NCI-H2171 (cell line): ENCODE data around the gene LGI4.
"Not testable (repeated sequence)": the region's sequence is repeated elsewhere in the genome, so short reads cannot be mapped to it uniquely, and the experiment has no call there.

Source experiments
- DNase-seq: peaks from one replicate; lab custom pipeline; 2025; lab: John Stamatoyannopoulos, UW

The LGI4 gene

DNA sequence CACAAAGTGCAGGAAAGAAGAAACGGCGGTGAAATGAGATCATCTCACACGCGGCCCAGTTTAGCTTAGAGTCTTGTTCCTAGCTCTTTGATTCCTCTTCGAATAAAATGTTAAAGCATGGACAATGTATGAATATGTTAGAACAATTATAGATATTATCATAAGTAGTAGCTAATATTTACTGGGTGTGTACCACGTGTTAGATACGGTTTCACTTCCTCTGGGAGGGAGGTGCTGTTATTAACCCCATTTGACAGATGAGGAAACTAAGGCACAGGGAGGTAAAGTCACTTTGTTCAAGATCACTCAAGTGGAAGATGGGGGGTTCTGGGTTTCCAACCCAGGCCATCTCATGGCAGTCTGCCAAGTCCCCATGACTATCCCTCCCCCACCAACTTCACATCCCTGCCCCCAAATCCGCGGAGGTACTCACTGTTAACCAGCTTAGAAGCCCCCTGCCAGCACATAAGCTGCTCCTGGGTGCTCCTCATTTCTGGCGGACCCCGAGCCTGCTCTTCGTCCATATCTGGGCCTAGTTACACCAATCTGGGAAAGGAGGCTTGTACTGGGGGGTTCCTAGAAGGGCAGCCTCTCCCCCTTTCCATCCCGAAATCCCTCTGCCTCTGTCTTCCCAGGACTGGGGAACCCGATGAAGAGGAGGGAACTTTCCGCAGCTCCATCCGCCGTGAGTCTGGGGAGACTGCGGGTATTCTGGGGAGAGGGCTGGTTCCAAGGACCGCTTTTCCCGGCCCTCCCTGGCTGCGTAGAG lies 7.2 kb upstream of the LGI4 start:
- no peak for DNase-seq

- DNase-seq, result peak; percentile 88
Measured at GRCh38 chr19:35140962-35141836, 6.3 kb upstream of the LGI4 start.

DNA sequence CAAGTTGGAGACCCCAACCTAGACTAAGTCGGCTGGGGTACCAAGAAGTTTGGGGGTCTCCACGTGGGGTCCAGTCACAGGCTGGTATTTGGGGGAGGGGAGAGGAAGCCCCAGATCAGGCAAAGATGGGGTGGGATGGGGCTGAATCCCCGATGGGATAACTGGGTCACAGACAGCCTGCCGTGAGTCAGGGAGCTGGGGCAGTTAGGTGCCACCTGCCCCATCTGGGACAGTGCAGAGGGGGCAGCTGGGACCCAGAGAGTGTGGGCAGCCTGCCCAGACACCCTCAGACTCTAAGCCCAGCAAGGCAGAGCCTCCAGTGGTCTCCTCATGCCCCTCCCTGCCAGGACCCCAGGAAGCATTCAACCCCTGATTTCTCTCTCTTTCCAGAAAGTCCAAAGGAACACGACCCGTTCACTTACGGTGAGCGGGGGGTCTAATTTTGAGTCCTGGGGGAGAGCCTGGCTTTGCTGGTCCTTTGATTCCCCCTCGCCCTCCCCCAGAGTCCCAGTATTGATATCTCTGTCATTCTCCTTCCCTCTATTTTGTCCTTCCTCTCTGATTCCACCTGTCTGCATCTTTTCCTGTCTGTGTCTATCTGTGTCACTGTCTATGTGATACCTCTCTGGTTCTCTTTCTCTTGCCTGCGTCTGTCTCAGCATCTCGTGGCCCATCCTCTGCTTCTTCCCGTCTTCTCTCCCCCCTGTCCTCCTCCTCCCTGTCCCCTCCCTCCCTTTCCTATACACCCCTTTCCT lies 5.5 kb upstream of the LGI4 start:
- no peak for DNase-seq

- no peak for DNase-seq
Measured at GRCh38 chr19:35138305-35138892, 3.5 kb upstream of the LGI4 start, which contains the start of gene FXYD1. Gene FXYD1, plus strand, starts transcription at chr19:35138824. Its CDS starts 1,256 bp downstream, at chr19:35140080.

DNA sequence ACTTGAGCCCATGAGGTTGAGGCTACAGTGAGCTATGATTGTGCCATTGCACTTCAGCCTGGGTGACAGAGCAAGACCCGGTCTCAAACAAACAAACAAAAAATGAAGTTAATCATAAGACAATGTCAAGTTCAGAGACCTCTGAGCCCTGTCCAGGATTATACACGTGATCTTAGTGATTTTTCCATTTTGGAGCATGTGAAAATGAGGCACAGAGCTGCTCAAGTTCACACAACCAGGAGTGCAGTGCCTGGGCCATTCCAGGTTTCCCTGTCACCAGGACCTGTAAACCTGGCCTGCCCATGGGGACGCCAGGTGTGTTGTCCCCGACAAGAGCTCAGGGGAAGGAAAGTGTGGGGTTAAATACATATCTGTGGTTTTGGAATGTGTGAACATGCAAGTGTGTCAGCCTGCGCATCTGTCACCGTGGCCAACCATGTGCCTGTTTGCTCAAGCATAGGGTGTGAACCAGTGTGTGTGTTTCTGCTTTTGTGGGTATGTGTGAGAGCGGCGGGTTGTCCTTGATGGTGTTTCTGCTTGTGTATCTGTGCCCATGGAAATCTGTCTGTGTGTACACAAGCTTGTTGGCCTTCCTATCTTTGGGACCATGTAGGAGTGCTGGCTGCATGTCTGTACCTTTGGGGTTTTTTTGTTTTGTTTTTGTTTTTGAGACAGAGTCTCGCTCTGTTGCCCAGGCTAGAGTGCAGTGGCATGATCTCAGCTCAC lies 2.3 kb upstream of the LGI4 start:
- DNase-seq, result no peak

DNA sequence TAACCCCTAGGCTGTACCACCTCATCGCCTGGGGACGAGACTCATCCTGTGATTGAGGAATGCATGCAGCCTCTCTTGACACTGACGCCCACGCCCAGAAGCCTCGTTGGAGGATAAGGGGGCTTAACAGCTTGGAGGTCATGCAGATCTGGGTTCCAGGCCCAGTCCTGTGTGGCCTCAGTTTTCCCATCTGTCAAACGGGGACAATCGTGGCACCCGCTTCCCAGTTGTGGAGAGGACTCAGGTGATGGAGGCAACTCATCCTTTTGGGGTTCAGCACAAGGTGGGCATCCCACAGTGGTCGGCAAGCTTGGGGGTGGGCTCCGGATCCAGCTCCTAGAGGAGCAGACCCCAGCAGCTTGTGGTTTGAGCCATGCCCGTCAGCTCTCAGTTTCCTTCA lies 1.4 kb upstream of the LGI4 start:
- no peak for DNase-seq

DNA sequence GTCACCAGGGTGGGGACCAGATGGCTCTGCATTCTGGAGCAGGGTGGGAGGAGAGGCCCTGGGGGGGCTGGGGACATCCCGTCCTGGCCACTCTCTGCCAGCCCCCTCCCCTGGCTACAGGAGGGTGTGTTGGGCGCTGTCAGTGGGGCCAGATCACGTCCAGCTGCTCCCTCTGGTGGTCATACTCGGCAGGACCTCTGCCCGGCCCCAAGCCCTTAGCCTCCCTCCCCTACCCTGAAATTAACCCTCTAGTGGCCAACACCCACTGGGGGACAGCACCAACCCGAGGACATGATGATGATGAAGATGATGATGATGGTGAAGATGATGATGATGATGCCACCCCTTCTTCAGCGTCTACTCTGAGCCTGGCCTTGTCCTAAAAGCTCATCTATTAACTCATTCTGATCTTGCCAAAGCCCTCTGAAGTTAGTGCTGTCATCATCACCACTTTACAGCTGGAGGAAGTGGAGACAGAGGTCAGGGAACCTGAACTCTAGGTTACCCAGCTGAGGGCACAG lies 590 bp upstream of the LGI4 start:
- DNase-seq, result peak; percentile 46

DNA sequence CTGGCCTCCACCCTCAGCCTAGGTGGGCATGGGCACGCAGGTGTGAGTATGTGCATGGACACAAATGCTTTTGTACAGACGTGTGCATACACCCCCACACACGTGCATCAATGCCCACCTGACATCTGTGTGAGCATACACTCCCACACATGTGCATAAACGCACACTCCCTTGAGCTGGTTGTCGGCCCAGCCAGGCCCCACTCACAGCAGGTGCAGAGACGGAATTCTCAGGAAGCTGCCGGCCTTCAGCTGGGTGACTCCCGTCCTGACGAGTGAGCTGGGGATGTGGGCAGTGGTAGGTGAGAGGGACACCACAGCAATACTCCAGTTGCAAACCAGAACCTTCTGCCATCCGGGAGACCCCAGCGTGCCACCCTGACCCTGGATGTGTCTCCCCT lies 1.0 kb downstream of the LGI4 start:
- DNase-seq, result no peak

GRCh38 chr19:35132254-35132653 lies 2.6 kb downstream of the LGI4 start:
- DNase-seq, result no peak

GRCh38 chr19:35130761-35131720 lies 3.8 kb downstream of the LGI4 start:
- no peak for DNase-seq

- not testable (repeated sequence) for DNase-seq
Measured at GRCh38 chr19:35129724-35130274, 5.1 kb downstream of the LGI4 start.

DNA sequence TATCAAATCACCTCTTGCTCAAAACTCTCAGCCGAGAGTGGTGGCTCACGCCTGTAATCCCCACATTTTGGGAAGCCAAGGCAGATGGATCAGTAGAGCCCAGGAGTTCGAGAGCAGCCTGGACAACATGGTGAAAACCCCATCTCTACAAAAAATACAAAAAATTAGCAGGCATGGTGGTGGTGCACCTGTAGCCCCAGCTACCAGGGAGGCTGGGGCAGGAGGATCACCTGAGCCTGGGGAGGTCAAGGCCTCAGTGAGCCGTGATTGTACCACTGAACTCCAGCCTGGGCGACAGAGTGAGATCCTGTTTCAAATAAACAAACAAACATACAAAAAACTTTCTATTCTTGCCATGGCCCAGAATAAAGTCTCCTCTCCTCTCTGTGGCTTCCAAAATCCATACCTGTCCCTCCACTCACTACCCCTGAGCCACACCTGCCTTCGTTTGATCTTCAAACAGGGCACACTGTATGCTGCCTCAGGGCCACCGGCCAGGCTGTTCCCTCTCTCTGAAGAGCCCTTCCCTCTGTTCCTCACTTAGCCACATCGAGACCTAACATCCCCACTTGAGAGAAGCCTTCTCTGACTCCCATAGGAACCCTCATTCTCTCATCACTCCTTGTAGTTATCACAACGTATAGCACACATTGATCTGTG lies 6.3 kb downstream of the LGI4 start:
- DNase-seq, result no peak

DNA sequence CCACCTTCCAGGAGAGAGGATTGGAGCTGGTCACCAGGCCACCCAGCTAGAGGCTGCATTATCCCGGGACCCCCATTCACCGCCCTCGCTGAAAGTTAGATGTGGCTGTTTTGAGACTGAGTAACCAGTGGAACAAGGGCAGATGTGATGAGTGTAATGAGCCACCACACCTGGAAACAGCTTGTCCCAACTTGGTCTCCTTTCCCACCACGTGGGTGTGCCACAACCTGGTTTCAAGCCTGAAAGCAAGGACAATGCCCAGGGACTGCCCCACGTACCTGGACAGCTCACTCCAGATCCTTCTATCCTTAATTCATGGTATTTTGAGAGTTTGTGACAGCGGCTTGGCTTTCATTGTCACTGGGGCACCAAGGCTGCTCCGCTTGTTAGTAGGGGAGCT lies 7.0 kb downstream of the LGI4 start:
- DNase-seq, result no peak

DNA sequence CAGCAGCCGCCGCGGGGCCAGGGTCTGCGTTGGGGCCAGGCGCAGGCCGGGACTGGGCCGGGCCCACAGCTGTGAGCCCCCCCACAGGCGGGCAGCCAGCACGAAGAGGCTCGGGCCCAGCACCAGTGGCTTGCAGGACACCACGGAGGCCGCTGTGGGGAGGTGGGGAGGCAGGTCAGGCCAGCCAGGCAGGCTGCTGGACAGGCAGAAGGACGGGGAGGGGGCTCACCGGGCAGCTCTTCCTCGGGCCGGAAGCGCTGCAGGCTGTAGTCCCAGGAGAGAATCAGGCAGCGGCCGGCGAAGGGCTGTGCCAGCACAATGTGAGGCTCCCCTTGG lies 8.3 kb downstream of the LGI4 start:
- no peak for DNase-seq

- no peak for DNase-seq
Measured at GRCh38 chr19:35125749-35126623, 8.9 kb downstream of the LGI4 start.

GRCh38 chr19:35125270-35125717 lies 9.6 kb downstream of the LGI4 start:
- DNase-seq, result no peak

DNA sequence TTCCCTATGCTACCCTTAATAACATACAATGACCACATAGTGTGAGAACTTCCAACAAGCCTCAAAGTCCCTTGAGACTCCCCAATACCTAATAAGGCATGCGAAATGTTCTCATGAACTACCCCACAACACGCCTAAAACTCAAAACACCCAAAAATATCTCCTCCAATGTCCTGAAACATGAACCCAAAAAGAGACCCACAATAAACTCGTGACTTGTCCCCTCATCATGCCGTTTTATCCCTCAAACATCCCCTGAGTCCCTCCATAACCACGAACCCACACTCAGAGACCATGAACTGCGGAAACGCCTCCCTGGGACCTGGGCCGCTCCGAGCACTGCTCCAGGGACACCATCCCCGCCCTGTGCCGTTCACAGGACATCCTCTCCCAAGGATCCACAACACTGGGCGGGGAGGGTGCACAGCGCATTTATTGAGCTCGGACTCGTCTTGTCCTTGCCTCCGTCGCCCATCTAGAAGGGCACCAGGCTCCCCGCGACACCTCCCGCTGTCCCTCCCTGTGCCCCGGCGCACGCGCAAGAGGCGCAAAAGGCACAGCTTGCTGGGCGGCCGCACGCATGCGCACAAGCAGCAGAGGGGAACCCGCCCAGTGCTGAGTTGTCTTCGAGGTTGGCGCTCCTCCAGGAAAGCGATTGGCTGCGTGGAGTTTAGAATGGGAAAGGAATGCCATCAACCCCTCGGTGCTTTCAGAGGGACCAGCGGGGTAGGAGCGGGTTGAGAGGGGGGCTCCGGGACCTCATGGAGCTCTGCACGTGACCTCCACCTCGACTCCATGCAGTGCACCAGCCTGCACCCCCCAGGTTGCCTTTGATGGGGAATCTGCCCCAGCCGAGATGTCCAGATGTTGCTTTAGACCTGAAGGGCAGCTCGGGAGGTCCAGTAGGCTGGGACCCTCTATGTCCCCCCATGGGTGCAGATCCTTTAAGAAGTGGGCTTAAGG lies 10.5 kb downstream of the LGI4 start:
- DNase-seq, result peak; percentile 90
